ENCODE measurements around the gene PPEF1.

DNA sequence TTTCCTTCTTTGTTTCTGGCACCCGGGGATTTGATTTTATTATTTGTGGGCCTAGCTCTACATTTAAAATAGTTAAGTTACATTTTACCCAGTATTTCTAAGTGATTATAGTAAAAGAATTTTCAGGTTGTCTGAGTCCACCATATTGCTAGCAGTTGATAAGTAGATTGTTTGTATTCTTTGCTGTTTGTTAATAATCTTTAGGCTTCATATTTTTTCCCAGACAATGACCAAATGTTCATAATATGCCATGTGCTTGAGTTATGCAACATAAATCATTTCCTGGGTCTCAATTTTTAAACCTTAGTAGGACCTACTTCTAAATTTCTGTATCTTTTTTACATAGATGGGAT, 149.2 kb downstream of the PPEF1 start:
- TF ChIP-seq, protein P1, sequence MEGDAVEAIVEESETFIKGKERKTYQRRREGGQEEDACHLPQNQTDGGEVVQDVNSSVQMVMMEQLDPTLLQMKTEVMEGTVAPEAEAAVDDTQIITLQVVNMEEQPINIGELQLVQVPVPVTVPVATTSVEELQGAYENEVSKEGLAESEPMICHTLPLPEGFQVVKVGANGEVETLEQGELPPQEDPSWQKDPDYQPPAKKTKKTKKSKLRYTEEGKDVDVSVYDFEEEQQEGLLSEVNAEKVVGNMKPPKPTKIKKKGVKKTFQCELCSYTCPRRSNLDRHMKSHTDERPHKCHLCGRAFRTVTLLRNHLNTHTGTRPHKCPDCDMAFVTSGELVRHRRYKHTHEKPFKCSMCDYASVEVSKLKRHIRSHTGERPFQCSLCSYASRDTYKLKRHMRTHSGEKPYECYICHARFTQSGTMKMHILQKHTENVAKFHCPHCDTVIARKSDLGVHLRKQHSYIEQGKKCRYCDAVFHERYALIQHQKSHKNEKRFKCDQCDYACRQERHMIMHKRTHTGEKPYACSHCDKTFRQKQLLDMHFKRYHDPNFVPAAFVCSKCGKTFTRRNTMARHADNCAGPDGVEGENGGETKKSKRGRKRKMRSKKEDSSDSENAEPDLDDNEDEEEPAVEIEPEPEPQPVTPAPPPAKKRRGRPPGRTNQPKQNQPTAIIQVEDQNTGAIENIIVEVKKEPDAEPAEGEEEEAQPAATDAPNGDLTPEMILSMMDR (IDR thresholded peaks at IDR 0.05): no peak
- TF ChIP-seq EZH2phosphoT487 (IDR thresholded peaks at IDR 0.05): no peak
- TF ChIP-seq EZH2 (IDR thresholded peaks at IDR 0.05): no peak

All from neural progenitor cell (in vitro differentiated cells).